OCI-LY7 (cell line): ENCODE results near the gene KRT76. TPM values are rescaled to one million over a fixed set of nuclear protein-coding genes. Genes with fewer than 3 reads are reported as not detected.

Source experiments
- small RNA-seq: library from RNA; depleted of rRNA; stranded (forward); fragments of <200 nt; gene quantifications from one replicate; pipeline ENCODE3, GENCODE V24; 2014
- total RNA-seq, 2 experiments: library from RNA; depleted of rRNA in 1 of 2; stranded (reverse); fragments of >200 nt in 1 of 2; shearing (Covaris generic) in 1 of 2; gene quantifications; 2 replicates each; pipeline ENCODE4 v1.2.3, GENCODE V29; 2014 to 2022

The KRT76 gene
- total RNA-seq, 2 experiments from 2014 or later: not detected

Small RNA genes within 50 kb of the gene (small RNA-seq; reads per million reads assigned to genes)
- gene AC107016.2: not detected

Other genes with a start within 250 kb of the KRT76 start
- not detected in 2 replicates for gene KRT71, start 224.2 kb downstream of the KRT76 start, total RNA-seq (2014; rRNA removed; shearing (Covaris generic))
- not detected in 2 replicates for gene KRT71, start 224.2 kb downstream of the KRT76 start, total RNA-seq (2022)
- not detected in 2 replicates for gene KRT74, start 203.5 kb downstream of the KRT76 start, total RNA-seq (2014; rRNA removed; shearing (Covaris generic))
- not detected in 2 replicates for gene KRT74, start 203.5 kb downstream of the KRT76 start, total RNA-seq (2022)
- not detected in 2 replicates for gene KRT72, start 175.9 kb downstream of the KRT76 start, total RNA-seq (2014; rRNA removed; shearing (Covaris generic))
- not detected in 2 replicates for gene KRT72, start 175.9 kb downstream of the KRT76 start, total RNA-seq (2022)
- gene KRT73, start 158.8 kb downstream of the KRT76 start, total RNA-seq (2014; rRNA removed; shearing (Covaris generic)): not detected in 2 replicates
- not detected in 2 replicates for gene KRT73, start 158.8 kb downstream of the KRT76 start, total RNA-seq (2022)
- gene KRT2, start 125.1 kb downstream of the KRT76 start, total RNA-seq (2014; rRNA removed; shearing (Covaris generic)): not detected in 2 replicates
- gene KRT2, start 125.1 kb downstream of the KRT76 start, total RNA-seq (2022): not detected in 2 replicates
- not detected in 2 replicates for gene KRT1, start 96.9 kb downstream of the KRT76 start, total RNA-seq (2014; rRNA removed; shearing (Covaris generic))
- not detected in 2 replicates for gene KRT1, start 96.9 kb downstream of the KRT76 start, total RNA-seq (2022)
- not detected in 2 replicates for gene KRT77, start 73.8 kb downstream of the KRT76 start, total RNA-seq (2014; rRNA removed; shearing (Covaris generic))
- not detected in 2 replicates for gene KRT77, start 73.8 kb downstream of the KRT76 start, total RNA-seq (2022)
- not detected in 2 replicates for gene KRT3, start 18.8 kb upstream of the KRT76 start, total RNA-seq (2014; rRNA removed; shearing (Covaris generic))
- gene KRT3, start 18.8 kb upstream of the KRT76 start, total RNA-seq (2022): not detected in 2 replicates
- not detected in 2 replicates for gene KRT4, start 36.8 kb upstream of the KRT76 start, total RNA-seq (2014; rRNA removed; shearing (Covaris generic))
- gene KRT4, start 36.8 kb upstream of the KRT76 start, total RNA-seq (2022): not detected in 2 replicates
- gene KRT79, start 57.0 kb upstream of the KRT76 start, total RNA-seq (2014; rRNA removed; shearing (Covaris generic)): not detected in 2 replicates
- not detected in 2 replicates for gene KRT79, start 57.0 kb upstream of the KRT76 start, total RNA-seq (2022)
- gene KRT78, start 71.6 kb upstream of the KRT76 start, total RNA-seq (2014; rRNA removed; shearing (Covaris generic)): not detected in 2 replicates
- not detected in 2 replicates for gene KRT78, start 71.6 kb upstream of the KRT76 start, total RNA-seq (2022)
- gene KRT8, start 127.7 kb upstream of the KRT76 start, total RNA-seq (2014; rRNA removed; shearing (Covaris generic)): 0.16 TPM in 1 of 2 replicates, not detected in the other
- gene KRT8, start 127.7 kb upstream of the KRT76 start, total RNA-seq (2022): 0.89 TPM in 2 replicates
- not detected in 2 replicates for gene KRT18, start 171.8 kb upstream of the KRT76 start, total RNA-seq (2014; rRNA removed; shearing (Covaris generic))
- gene KRT18, start 171.8 kb upstream of the KRT76 start, total RNA-seq (2022): not detected in 2 replicates
- 645 and 872 TPM in 2 replicates for gene EIF4B, start 229.1 kb upstream of the KRT76 start, total RNA-seq (2014; rRNA removed; shearing (Covaris generic))
- gene EIF4B, start 229.1 kb upstream of the KRT76 start, total RNA-seq (2022): 745 and 898 TPM in 2 replicates